DMS153 treated with DMSO at 0.1 percent for 48 hours (cell line): ENCODE results near the gene SYNGR3.
"Not testable (repeated sequence)": the region's sequence is repeated elsewhere in the genome, so short reads cannot be mapped to it uniquely, and the experiment has no call there.

Experiments
- DNase-seq: peaks from one replicate; lab custom pipeline; 2025; ENCODE audit not compliant: unreplicated experiment; lab: John Stamatoyannopoulos, UW

The SYNGR3 gene

GRCh38 chr16:2027024-2028010, 37.5 kb downstream of the SYNGR3 start:
- DNase-seq: no peak

DNA sequence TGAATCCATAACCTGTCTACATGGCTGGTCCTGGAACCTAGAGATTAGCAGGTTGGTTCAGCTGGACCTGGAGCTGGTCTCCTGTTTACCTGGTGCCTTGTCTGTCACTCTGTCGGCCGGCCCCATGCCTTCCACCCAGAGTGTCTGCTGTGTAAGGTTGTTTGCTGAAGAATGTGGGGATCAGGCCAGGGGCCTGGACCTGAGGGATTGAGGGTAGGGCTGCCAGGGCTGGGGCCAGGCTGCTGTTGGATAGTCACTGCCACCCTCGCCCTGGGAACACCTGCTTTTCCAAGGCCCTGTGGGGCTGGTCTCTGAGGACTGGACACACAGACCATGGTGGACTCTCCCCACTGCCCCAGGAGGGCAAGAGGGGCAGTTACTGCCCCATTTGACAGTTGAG, 38.4 kb downstream of the SYNGR3 start:
- no peak for DNase-seq

DNA sequence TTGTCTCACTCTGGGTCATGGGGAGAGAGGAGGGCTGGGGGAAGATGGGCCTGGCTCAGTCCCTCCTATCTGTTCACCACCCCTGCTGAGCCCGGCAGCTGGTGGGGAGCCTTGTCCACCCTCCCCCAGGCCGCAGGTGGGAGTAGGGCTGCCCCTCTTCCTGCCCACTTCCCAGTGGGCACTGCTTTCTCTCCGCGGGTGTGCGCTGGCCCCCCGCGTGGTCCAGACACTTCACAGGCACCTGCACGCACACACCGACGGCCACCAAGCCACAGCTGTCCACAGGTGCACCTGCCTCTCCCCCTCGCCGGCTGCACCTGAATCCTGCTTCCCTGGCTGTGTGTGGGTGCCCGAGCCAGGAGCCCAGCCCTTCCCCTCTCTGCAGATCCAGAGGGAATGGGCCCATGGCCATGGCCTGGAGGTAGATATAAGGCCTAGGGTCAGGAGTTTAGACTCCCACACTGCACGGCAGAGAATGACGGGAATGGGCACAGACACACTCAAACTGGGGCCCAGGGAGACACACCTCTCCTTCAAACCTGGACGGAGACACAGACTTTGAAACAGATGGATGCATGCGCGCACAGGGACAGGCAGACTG, 39.0 kb downstream of the SYNGR3 start:
- DNase-seq: no peak

DNA sequence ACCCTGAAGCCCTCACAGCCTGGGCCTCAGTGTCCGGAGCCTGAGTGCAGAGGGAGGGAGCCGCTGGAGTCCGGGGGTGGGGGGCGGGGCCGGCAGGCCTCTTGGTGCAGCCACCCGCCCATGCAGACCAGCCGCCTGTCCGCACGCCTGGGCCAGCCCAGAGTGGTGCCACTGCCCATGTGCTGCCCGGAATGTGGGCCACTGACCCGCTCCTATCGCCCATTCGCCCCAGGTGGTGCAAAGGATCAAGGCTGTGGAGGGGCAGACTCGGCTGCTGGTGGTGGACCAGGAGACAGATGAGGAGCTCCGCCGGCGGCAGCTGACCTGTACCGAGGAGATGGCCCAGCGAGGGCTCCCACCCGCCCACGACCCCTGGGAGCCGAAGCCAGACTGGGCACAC, 39.6 kb downstream of the SYNGR3 start:
- no peak for DNase-seq

DNA sequence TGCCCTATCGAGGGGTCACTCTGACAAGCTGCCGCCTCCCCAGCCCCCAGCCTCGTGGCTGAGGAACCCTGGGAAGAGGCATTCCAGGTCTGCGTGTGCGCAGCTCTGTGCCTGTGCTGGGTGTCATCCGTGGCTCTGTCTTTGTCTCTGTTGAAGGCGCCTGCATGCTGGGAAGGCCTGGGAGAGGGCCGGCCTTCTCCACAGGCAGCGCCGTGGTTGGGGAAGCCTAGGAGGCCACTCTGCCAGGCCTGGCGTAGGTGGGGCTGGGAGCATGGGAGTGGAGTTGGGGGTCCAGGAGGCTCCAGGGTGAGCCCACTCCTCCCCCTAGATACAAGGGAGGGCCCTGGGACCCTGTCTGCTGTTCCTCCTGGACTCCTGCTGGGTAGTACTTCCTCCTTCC, 40.3 kb downstream of the SYNGR3 start:
- no peak for DNase-seq

GRCh38 chr16:2031081-2031577, 41.4 kb downstream of the SYNGR3 start:
- no peak for DNase-seq

DNA sequence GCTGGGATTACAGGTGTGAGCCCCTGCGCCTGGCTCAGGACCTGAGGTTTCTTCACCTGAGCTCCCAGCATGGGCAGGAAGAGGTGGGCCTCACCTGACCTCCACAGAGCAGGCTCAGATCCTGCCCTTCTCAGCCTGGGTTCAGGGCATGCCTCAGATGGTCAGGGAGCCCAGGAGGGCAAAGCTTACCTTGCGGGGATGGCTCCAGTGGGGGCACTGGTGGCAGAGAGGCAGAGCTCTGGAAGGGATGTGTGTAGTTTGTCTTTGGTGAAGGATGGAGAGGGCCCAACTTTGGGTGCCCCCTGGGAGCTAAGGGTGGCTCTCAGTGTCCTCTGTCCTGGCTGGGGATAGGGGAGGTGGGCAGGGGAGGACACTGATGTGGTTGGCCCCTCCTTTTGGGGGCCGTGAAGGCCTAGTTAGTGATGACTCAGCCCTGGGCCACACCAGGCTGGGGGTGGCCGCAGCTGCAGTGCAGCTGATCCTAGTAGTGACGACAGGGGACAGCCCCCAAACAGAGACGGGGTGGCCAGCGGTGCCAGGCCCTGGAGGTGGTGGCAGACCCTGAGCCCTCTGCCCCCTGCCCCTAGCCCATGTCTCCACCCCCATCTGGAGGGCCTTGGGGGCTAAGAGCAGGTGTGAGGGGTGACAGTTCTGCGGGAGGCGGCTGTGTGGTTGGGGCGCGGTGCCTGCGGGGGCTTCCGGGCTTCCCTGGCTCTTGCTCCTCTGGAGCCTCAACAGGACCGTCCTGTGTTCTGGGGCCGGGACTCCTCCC, 42.7 kb downstream of the SYNGR3 start:
- no peak for DNase-seq

DNA sequence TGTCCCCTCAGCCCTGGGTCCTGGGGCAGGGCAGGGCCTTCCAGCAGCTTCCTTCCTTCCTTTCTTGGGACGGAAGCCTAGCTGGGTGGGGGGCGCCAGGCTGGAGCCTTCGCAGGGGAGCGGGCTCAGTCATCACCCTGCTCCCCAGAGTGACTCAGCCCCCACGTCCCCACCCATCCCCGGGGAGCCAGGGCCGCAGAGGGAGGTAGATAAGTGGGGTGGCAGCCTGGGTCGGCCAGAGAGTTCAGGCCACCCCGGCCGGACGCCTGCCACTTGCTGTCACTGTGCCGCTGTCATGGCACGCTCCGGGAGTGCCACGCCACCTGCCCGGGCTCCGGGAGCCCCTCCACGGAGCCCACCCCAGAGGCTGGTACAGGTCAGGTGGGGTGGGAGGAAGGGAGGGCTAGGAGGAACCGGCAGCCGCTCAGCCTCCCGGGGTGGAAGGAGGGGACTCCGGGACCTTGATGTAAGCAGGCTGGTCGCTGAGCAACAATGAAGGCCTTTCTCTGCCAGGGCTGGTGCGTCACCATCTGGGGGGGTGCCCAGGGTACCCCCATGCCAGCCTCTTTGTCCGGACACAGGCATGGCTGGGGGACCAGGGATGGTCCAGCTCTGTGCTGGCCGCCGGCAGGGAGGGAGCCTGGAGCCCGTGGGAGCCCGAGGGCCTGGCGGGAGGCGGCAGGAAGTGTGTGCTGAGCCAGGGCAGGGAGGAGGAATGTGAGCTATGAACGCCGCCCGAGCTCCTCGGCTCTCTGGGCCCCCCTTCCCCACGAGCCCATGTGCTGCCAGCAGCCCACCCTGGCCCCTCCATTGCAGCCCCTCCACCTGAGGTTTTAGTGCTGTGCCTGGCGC, 43.5 kb downstream of the SYNGR3 start:
- DNase-seq: no peak

GRCh38 chr16:2033909-2034695, 44.3 kb downstream of the SYNGR3 start:
- not testable (repeated sequence) for DNase-seq

GRCh38 chr16:2034696-2035430, 45.1 kb downstream of the SYNGR3 start:
- no peak for DNase-seq

GRCh38 chr16:2035431-2036199, 45.8 kb downstream of the SYNGR3 start:
- peak; percentile 62 for DNase-seq

DNA sequence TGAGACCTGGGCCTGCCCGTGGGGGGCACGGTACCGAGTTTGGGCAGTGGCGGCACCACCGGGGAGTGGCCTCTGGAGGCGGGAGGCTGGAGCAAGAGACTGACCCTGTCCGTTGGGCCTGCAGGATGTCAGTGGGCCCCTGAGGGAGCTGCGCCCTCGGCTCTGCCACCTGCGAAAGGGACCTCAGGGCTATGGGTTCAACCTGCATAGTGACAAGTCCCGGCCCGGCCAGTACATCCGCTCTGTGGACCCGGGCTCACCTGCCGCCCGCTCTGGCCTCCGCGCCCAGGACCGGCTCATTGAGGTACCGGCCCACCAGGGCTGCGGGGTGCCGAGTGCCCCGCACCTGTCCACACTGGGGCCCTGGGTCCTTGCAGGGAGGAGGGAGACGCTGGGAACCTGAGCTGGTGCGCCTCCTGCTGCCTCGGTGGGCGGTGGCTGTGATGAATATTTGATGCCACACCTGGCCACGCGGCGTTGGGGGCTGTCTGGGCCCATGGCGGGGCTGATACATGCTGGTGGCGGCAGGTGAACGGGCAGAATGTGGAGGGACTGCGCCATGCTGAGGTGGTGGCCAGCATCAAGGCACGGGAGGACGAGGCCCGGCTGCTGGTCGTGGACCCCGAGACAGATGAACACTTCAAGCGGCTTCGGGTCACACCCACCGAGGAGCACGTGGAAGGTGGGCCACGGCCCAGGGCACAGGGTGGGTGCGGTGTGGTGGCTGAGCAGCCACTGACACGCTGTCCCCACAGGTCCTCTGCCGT, 46.6 kb downstream of the SYNGR3 start:
- DNase-seq: no peak

DNA sequence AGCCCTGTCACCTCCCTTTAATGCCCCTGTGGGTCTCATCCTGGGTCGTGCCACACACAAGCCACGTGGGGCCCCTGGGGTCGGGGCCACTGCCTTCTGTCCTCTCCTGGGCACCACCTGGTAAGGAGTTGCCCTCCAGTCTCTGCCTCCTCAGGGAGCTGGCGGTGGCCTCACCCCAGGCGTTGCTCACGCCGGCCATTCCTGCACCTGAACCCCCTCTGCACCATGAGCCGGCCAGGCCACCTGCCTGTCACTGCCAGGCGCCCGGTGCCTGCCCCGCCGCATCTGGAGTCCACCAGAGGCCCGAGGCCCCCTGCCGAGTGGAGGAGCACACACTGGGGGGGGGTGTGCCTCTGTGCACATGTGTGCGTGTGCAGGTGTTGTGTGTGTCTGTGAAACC, 47.3 kb downstream of the SYNGR3 start:
- no peak for DNase-seq

GRCh38 chr16:2037647-2038381, 48.0 kb downstream of the SYNGR3 start:
- DNase-seq: no peak

GRCh38 chr16:2038382-2039231, 48.8 kb downstream of the SYNGR3 start:
- no peak for DNase-seq
